Measurements from ENCODE around the gene MEF2C. TPM values are rescaled to one million over a fixed set of nuclear protein-coding genes. Genes with fewer than 3 reads are reported as not detected.

Gene MEF2C
- polyA plus RNA-seq, 3 donors: 32.0 to 89.3 (median 88.3) TPM

- Histone ChIP-seq H3K4me3 (replicated peaks in 1 of 3; ENCODE audit: low read depth in 2 of 3, low read length in 3 of 3) (no peak overlapping the region), H3K9ac (ENCODE audit: insufficient read depth, low read length, poor library complexity, severe bottlenecking) (no peak overlapping the region), H3K4me2 (replicated peaks; ENCODE audit: extremely low read depth, low read length, poor library complexity, severe bottlenecking) (no peak overlapping the region), H4K20me1 (ENCODE audit: insufficient read depth, low read length) (no peaks in the 10 kb centered on the region), H2AFZ (ENCODE audit: insufficient read depth, low read depth, low read length, poor library complexity, severe bottlenecking) (no peak overlapping the region), H3K79me2 (ENCODE audit: insufficient read depth, low read length) (no peaks in the 10 kb centered on the region), H3K27me3 (ENCODE audit: control insufficient read depth in 2 of 2, insufficient read depth in 2 of 2, low read length in 2 of 2) (no peaks in the 10 kb centered on the region), H3K36me3 (replicated peaks in 1 of 2; ENCODE audit: control insufficient read depth in 1 of 2, insufficient read depth in 2 of 2, low read length in 2 of 2) (peaks cover 59 to 61% of the 10 kb centered on the region in 2 donors), H3K27ac (ENCODE audit: low read depth in 1 of 2, low read length in 2 of 2) (no peak overlapping the region), H3K4me1 (ENCODE audit: control insufficient read depth in 1 of 2, insufficient read depth in 2 of 2, low read length in 2 of 2) (peaks cover 23 to 29% of the 10 kb centered on the region in 2 donors), H3K9me3 (replicated peaks in 1 of 2; ENCODE audit: control insufficient read depth in 1 of 2, insufficient read depth in 1 of 2, low read length in 2 of 2) (no peaks in the 10 kb centered on the region)
- peak; percentile 84 for TF ChIP-seq CTCF (IDR thresholded peaks at IDR 0.05)
- DNase-seq: peak; percentile 67 to 79 (median 72)
- H3K36me3 Mint-ChIP-seq: peaks cover 60 to 62% of the 10 kb centered on the region in 2 donors
- intact Hi-C loops (cut with micrococcal nuclease): no loop called here
- H3K9me3 Mint-ChIP-seq: no peaks in the 10 kb centered on the region
- H3K4me1 Mint-ChIP-seq: peaks cover 27% of the 10 kb centered on the region
- H3K27ac Mint-ChIP-seq: peak overlapping the region in 2 of 7 donors; percentile 4 to 33
- no peak overlapping the region for H3K4me3 Mint-ChIP-seq
- no CpG with 5 or more reads among the region's 5 CpGs for WGBS (ENCODE audit: insufficient coverage)
- H3K27me3 Mint-ChIP-seq (ENCODE audit: low read depth in 3 of 3): no peaks in the 10 kb centered on the region
These were observed 153.7 kb downstream of the MEF2C start for GRCh38 chr5:88729084-88729828.

DNA sequence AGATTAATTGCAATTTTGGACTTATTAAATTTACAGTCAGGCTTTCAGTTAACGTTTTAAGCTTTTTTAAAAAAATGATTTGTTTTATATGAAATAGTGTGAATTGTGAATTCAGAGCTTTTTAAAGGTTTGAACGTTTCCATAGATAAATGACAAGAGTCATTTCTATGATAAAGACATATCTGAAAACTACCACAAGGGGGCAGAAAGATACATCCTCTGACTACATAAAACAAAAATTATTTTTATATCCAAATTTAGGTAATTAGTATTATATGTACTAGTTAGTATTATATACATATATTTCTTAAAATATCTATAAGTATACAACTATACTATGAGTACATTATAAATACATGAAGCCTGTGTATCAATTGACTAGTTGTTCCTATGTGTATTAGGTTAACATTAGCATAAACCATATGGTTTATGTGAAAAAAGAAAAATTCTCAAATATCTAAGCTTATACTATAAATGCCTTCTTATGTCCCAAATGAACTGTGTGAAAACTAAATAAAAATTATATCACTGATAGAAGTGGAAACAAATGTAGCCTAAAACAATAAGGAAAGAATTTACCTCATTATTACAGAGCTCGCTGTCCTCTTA is 155.2 kb downstream of the MEF2C start:
- H3K27me3 Mint-ChIP-seq (ENCODE audit: low read depth in 3 of 3): no peaks in the 10 kb centered on the region
- no peaks in the 10 kb centered on the region for H3K9me3 Mint-ChIP-seq
- peak; percentile 81 for TF ChIP-seq CTCF (IDR thresholded peaks at IDR 0.05)
- no peak overlapping the region for H3K27ac Mint-ChIP-seq
- peaks cover 13% of the 10 kb centered on the region for H3K4me1 Mint-ChIP-seq
- no peak overlapping the region for H3K4me3 Mint-ChIP-seq
- Histone ChIP-seq H3K9ac (ENCODE audit: insufficient read depth, low read length, poor library complexity, severe bottlenecking) (no peak overlapping the region), H2AFZ (ENCODE audit: insufficient read depth, low read depth, low read length, poor library complexity, severe bottlenecking) (no peak overlapping the region), H3K27ac (ENCODE audit: low read depth in 1 of 2, low read length in 2 of 2) (no peak overlapping the region), H3K79me2 (ENCODE audit: insufficient read depth, low read length) (no peaks in the 10 kb centered on the region), H3K4me3 (replicated peaks in 1 of 3; ENCODE audit: low read depth in 2 of 3, low read length in 3 of 3) (no peak overlapping the region), H3K9me3 (replicated peaks in 1 of 2; ENCODE audit: control insufficient read depth in 1 of 2, insufficient read depth in 1 of 2, low read length in 2 of 2) (no peaks in the 10 kb centered on the region), H3K4me2 (replicated peaks; ENCODE audit: extremely low read depth, low read length, poor library complexity, severe bottlenecking) (no peak overlapping the region), H3K36me3 (replicated peaks in 1 of 2; ENCODE audit: control insufficient read depth in 1 of 2, insufficient read depth in 2 of 2, low read length in 2 of 2) (peaks cover 73 to 75% of the 10 kb centered on the region in 2 donors), H3K4me1 (ENCODE audit: control insufficient read depth in 1 of 2, insufficient read depth in 2 of 2, low read length in 2 of 2) (peaks cover 14% of the 10 kb centered on the region in 2 donors), H3K27me3 (ENCODE audit: control insufficient read depth in 2 of 2, insufficient read depth in 2 of 2, low read length in 2 of 2) (no peaks in the 10 kb centered on the region), H4K20me1 (ENCODE audit: insufficient read depth, low read length) (no peaks in the 10 kb centered on the region)
- intact Hi-C loops (cut with micrococcal nuclease): loop anchor here (2.0 kb wide), 1 partner anchor 1537 kb away; no protein-coding TSS in a partner anchor
- WGBS (ENCODE audit: insufficient coverage): no CpG with 5 or more reads among the region's 3 CpGs
- peak; percentile 8 to 44 (median 21) for DNase-seq
- peaks cover 67 to 68% of the 10 kb centered on the region in 2 donors for H3K36me3 Mint-ChIP-seq

All from CD14-positive monocyte (primary cell).